ENCODE results near the gene UVSSA. TPM values are rescaled to one million over a fixed set of nuclear protein-coding genes. Genes with fewer than 3 reads are reported as not detected.

UVSSA gene
- total and polyA plus RNA-seq, 8 donors, result 4.1 to 103 (median 25.3) TPM

GRCh38 chr4:1413204-1413663 lies 66.2 kb downstream of the UVSSA start:
- H3K36me3 ChIP-seq, result no peaks in the 10 kb centered on the region
- H3K9me3 ChIP-seq, result no peaks in the 10 kb centered on the region
- H3K27me3 ChIP-seq, result peaks cover 37 to 100% (median 89%) of the 10 kb centered on the region in 3 donors
- intact Hi-C loops (cut with DNase I; ENCODE audit: low total_unique reads), result no loop called here
- H3K4me3 ChIP-seq, result no peak overlapping the region
- peak in 1 of 2 donors; percentile 19 for DNase-seq
- no peak for TF ChIP-seq POLR2A (IDR thresholded peaks at IDR 0.05)
- TF ChIP-seq POLR2AphosphoS5 (IDR thresholded peaks at IDR 0.05), result no peak
- no peak for TF ChIP-seq CTCF (IDR thresholded peaks at IDR 0.05)
- no peak for TF ChIP-seq EP300 (IDR thresholded peaks at IDR 0.05)
- WGBS, 5 donors, result 58 to 71% (median 66%) methylated on average over 10 to 16 of the region's 16 CpGs
- no peak overlapping the region for H3K27ac ChIP-seq
- H3K4me1 ChIP-seq, result peaks cover 0 to 9% (median 3%) of the 10 kb centered on the region in 4 donors

- TF ChIP-seq POLR2A (IDR thresholded peaks at IDR 0.05), result no peak
- TF ChIP-seq EP300 (IDR thresholded peaks at IDR 0.05), result no peak
- no peak for TF ChIP-seq CTCF (IDR thresholded peaks at IDR 0.05)
- TF ChIP-seq POLR2AphosphoS5 (IDR thresholded peaks at IDR 0.05), result no peak
- no peaks in the 10 kb centered on the region for H3K36me3 ChIP-seq
- no peak overlapping the region for H3K4me3 ChIP-seq
- H3K27me3 ChIP-seq, result peaks cover 30 to 100% (median 82%) of the 10 kb centered on the region in 3 donors
- H3K9me3 ChIP-seq, result no peaks in the 10 kb centered on the region
- WGBS, 5 donors, result 21 to 27% (median 25%) methylated on average over 49 to 71 of the region's 77 CpGs
- peak in 1 of 2 donors; percentile 8 for DNase-seq
- intact Hi-C loops (cut with DNase I; ENCODE audit: low total_unique reads), result no loop called here
- peaks cover 0 to 9% (median 3%) of the 10 kb centered on the region in 4 donors for H3K4me1 ChIP-seq
- H3K27ac ChIP-seq, result no peak overlapping the region
These were observed 66.9 kb downstream of the UVSSA start for GRCh38 chr4:1413687-1414479.

- peak in 1 of 2 donors; percentile 21 for DNase-seq
- WGBS, 5 donors, result 32 to 46% (median 42%) methylated on average over 9 to 73 of the region's 75 CpGs
- peaks cover 25 to 100% (median 71%) of the 10 kb centered on the region in 3 donors for H3K27me3 ChIP-seq
These were observed 68.0 kb downstream of the UVSSA start for GRCh38 chr4:1414831-1415680.

More at GRCh38 chr4:1414831-1415680, 68.0 kb downstream of the UVSSA start:
- no peak overlapping the region for H3K27ac ChIP-seq
- intact Hi-C loops (cut with DNase I; ENCODE audit: low total_unique reads), result no loop called here
- H3K4me1 ChIP-seq, result peaks cover 0 to 9% (median 3%) of the 10 kb centered on the region in 4 donors
- no peak overlapping the region for H3K4me3 ChIP-seq
- no peaks in the 10 kb centered on the region for H3K9me3 ChIP-seq
- H3K36me3 ChIP-seq, result no peaks in the 10 kb centered on the region
- TF ChIP-seq CTCF (IDR thresholded peaks at IDR 0.05) (no peak), EP300 (IDR thresholded peaks at IDR 0.05) (no peak), POLR2AphosphoS5 (IDR thresholded peaks at IDR 0.05) (no peak), POLR2A (IDR thresholded peaks at IDR 0.05) (no peak)

All from stomach (tissue), 9 donors.